ENCODE measurements around the gene LDLRAD4.

LDLRAD4 gene

GRCh38 chr18:13612196-13612997 lies 393.8 kb downstream of the LDLRAD4 start:
- DNase-seq = peak; percentile 56

GRCh38 chr18:13613099-13613498 lies 394.5 kb downstream of the LDLRAD4 start:
- DNase-seq = no peak

- no peak for DNase-seq
These were observed 395.3 kb downstream of the LDLRAD4 start for GRCh38 chr18:13613591-13614501.

GRCh38 chr18:13614641-13615288 lies 396.2 kb downstream of the LDLRAD4 start:
- DNase-seq = no peak

- no peak for DNase-seq
These were observed 396.9 kb downstream of the LDLRAD4 start for GRCh38 chr18:13615432-13615861.

GRCh38 chr18:13616041-13616440 lies 397.5 kb downstream of the LDLRAD4 start:
- no peak for DNase-seq

GRCh38 chr18:13616525-13617035 lies 398.0 kb downstream of the LDLRAD4 start:
- DNase-seq = no peak

GRCh38 chr18:13617826-13618515 lies 399.4 kb downstream of the LDLRAD4 start:
- no peak for DNase-seq

GRCh38 chr18:13618760-13619438 lies 400.3 kb downstream of the LDLRAD4 start:
- DNase-seq = no peak

- DNase-seq = no peak
These were observed 401.1 kb downstream of the LDLRAD4 start for GRCh38 chr18:13619505-13620205.

GRCh38 chr18:13620206-13620672 lies 401.7 kb downstream of the LDLRAD4 start:
- no peak for DNase-seq

GRCh38 chr18:13620818-13621445 lies 402.4 kb downstream of the LDLRAD4 start:
- no peak for DNase-seq

- no peak for DNase-seq
These were observed 402.9 kb downstream of the LDLRAD4 start for GRCh38 chr18:13621446-13621849.

GRCh38 chr18:13621886-13622619 lies 403.5 kb downstream of the LDLRAD4 start:
- no peak for DNase-seq

GRCh38 chr18:13622751-13623150 lies 404.2 kb downstream of the LDLRAD4 start:
- no peak for DNase-seq

- DNase-seq = no peak
These were observed 404.8 kb downstream of the LDLRAD4 start for GRCh38 chr18:13623348-13623747.

GRCh38 chr18:13623871-13624270 lies 405.3 kb downstream of the LDLRAD4 start:
- DNase-seq = no peak

- no peak for DNase-seq
These were observed 406.1 kb downstream of the LDLRAD4 start for GRCh38 chr18:13624563-13625237.

- DNase-seq = no peak
These were observed 406.8 kb downstream of the LDLRAD4 start for GRCh38 chr18:13625355-13625754.

All from NCI-H2227 treated with DMSO at 0.1 percent for 48 hours (cell line).